ENCODE measurements around the gene BNIPL. TPM values are rescaled to one million over a fixed set of nuclear protein-coding genes. Genes with fewer than 3 reads are reported as not detected.
A peak's percentile ranks its signal among the peaks of the same experiment; 100 is the strongest.

Gene BNIPL
- total RNA-seq, 1 experiment from 2014 or later, result 0.46 TPM

- Histone ChIP-seq H3K36me3 (ENCODE audit: control insufficient read depth, insufficient read depth, low read length) (peaks cover 21% of the 10 kb centered on the region), H3K27ac (ENCODE audit: low read length) (peak overlapping the region; percentile 45; the same call in 1 of the 2 replicates), H3K4me3 (ENCODE audit: low read depth in 2 of 2, low read length in 2 of 2) (no peak overlapping the region), H3K4me1 (ENCODE audit: control insufficient read depth, insufficient read depth, low read length) (peaks cover 21% of the 10 kb centered on the region), H3K27me3 (ENCODE audit: control insufficient read depth, insufficient read depth, low read length) (no peaks in the 10 kb centered on the region), H3K9me3 (ENCODE audit: control insufficient read depth, insufficient read depth, low read depth, low read length) (no peaks in the 10 kb centered on the region)
- DNase-seq (ENCODE audit: low read depth, low spot score) (no peak), ATAC-seq (no peak)
- POLR2A ChIA-PET, result no interaction called here
- intact Hi-C loops (cut with micrococcal nuclease; ENCODE audit: unreplicated experiment), result no loop called here
- CTCF ChIA-PET, result no interaction called here
- no TSS peak for BruUV-seq (replicated peaks)
- in situ Hi-C loops (cut with HindIII; ENCODE audit: low pct_unique_long_range_greater_than_20kb, low sequenced_read_pairs), result no loop called here
- TF ChIP-seq SIN3A (IDR thresholded peaks at IDR 0.05; ENCODE audit: borderline replicate concordance, insufficient read depth, low read depth, low read length) (no peak), POLR2AphosphoS5 (IDR thresholded peaks at IDR 0.05; ENCODE audit: low read depth, low read length) (no peak), CTCF (IDR thresholded peaks at IDR 0.05) (no peak), TCF7L2 (IDR thresholded peaks at IDR 0.05; ENCODE audit: low read depth, low read length) (no peak), REST (IDR thresholded peaks at IDR 0.05; ENCODE audit: insufficient read depth in 1 of 2, low read depth in 2 of 2, low read length in 1 of 2) (no peak)
These were observed 19.8 kb downstream of the BNIPL start for GRCh38 chr1:151056149-151056548.

- peaks cover 12% of the 10 kb centered on the region for H3K36me3 ChIP-seq (ENCODE audit: control insufficient read depth, insufficient read depth, low read length)
- intact Hi-C loops (cut with micrococcal nuclease; ENCODE audit: unreplicated experiment), result no loop called here
These were observed 22.3 kb downstream of the BNIPL start for GRCh38 chr1:151058692-151059091.

More at GRCh38 chr1:151058692-151059091, 22.3 kb downstream of the BNIPL start:
- ATAC-seq, result no peak
- no peaks in the 10 kb centered on the region for H3K27me3 ChIP-seq (ENCODE audit: control insufficient read depth, insufficient read depth, low read length)
- peak overlapping the region; percentile 97 for H3K27ac ChIP-seq (ENCODE audit: low read length)
- DNase-seq (ENCODE audit: low read depth, low spot score), result no peak
- TSS peak; percentile 78 for BruUV-seq (replicated peaks)
- H3K4me1 ChIP-seq (ENCODE audit: control insufficient read depth, insufficient read depth, low read length), result peaks cover 21% of the 10 kb centered on the region
- H3K4me3 ChIP-seq (ENCODE audit: low read depth in 2 of 2, low read length in 2 of 2), result peak overlapping the region; percentile 94 to 99
- in situ Hi-C loops (cut with HindIII; ENCODE audit: low pct_unique_long_range_greater_than_20kb, low sequenced_read_pairs), result no loop called here
- CTCF ChIA-PET, result no interaction called here
- POLR2A ChIA-PET, result interaction anchor here (0.5 kb wide), 2 partner anchors 16 to 703 kb away, joined by 5 to 7 read pairs; no protein-coding TSS in a partner anchor
- TF ChIP-seq REST (IDR thresholded peaks at IDR 0.05; ENCODE audit: insufficient read depth in 1 of 2, low read depth in 2 of 2, low read length in 1 of 2) (no peak), TCF7L2 (IDR thresholded peaks at IDR 0.05; ENCODE audit: low read depth, low read length) (no peak), CTCF (IDR thresholded peaks at IDR 0.05) (no peak), SIN3A (IDR thresholded peaks at IDR 0.05; ENCODE audit: borderline replicate concordance, insufficient read depth, low read depth, low read length) (no peak), POLR2AphosphoS5 (IDR thresholded peaks at IDR 0.05; ENCODE audit: low read depth, low read length) (no peak)
- no peaks in the 10 kb centered on the region for H3K9me3 ChIP-seq (ENCODE audit: control insufficient read depth, insufficient read depth, low read depth, low read length)

All from Panc1 (cell line).